Hippocampal formation (tissue), 2 donors: ENCODE measurements around the gene OR10Z1.

Experiments
- DNase-seq, 2 donors: peaks; one replicate each; lab custom pipeline; 2025; lab: John Stamatoyannopoulos, UW

OR10Z1 gene

GRCh38 chr1:158604968-158605367 lies at the start of gene OR10Z1:
Gene OR10Z1 (plus strand): TSS chr1:158605268. CDS start chr1:158606439, 1,171 bp downstream.
- DNase-seq, result no peak

- no peak for DNase-seq
Measured at GRCh38 chr1:158559696-158560095, 45.4 kb upstream of the OR10Z1 start.

- DNase-seq, result no peak
Measured at GRCh38 chr1:158563853-158564252, 41.2 kb upstream of the OR10Z1 start.

- no peak for DNase-seq
Measured at GRCh38 chr1:158564608-158565007, 40.5 kb upstream of the OR10Z1 start.

- DNase-seq, result no peak
Measured at GRCh38 chr1:158570480-158570879, 34.6 kb upstream of the OR10Z1 start, which contains the start of gene OR6P1. Gene OR6P1 (minus strand): TSS chr1:158570580. CDS start chr1:158563604, 6,976 bp downstream.

GRCh38 chr1:158572226-158572625 lies 32.8 kb upstream of the OR10Z1 start:
- DNase-seq, result no peak

GRCh38 chr1:158577561-158577960 lies 27.5 kb upstream of the OR10Z1 start:
- no peak for DNase-seq

GRCh38 chr1:158579733-158580132 lies 25.3 kb upstream of the OR10Z1 start, which contains the start of gene OR10X1:
Gene OR10X1 (minus strand): TSS chr1:158579899. CDS start chr1:158579899, 0 bp downstream.
- DNase-seq, result no peak

- no peak for DNase-seq
Measured at GRCh38 chr1:158583962-158584361, 21.1 kb upstream of the OR10Z1 start.

GRCh38 chr1:158586942-158587341 lies 18.1 kb upstream of the OR10Z1 start:
- DNase-seq, result no peak

GRCh38 chr1:158600735-158601134 lies 4.3 kb upstream of the OR10Z1 start:
- no peak for DNase-seq

- no peak for DNase-seq
Measured at GRCh38 chr1:158607296-158607695, 2.2 kb downstream of the OR10Z1 start.

- DNase-seq, result no peak
Measured at GRCh38 chr1:158611916-158612315, 6.8 kb downstream of the OR10Z1 start.

GRCh38 chr1:158613764-158614163 lies 8.7 kb downstream of the OR10Z1 start:
- DNase-seq, result no peak

- no peak for DNase-seq
Measured at GRCh38 chr1:158638146-158638545, 33.1 kb downstream of the OR10Z1 start.

GRCh38 chr1:158638904-158639303 lies 33.8 kb downstream of the OR10Z1 start:
- no peak for DNase-seq

- no peak for DNase-seq
Measured at GRCh38 chr1:158644449-158644848, 39.4 kb downstream of the OR10Z1 start.

- DNase-seq, result no peak
Measured at GRCh38 chr1:158646465-158646864, 41.4 kb downstream of the OR10Z1 start.

- no peak for DNase-seq
Measured at GRCh38 chr1:158649052-158649451, 44.0 kb downstream of the OR10Z1 start.

GRCh38 chr1:158652721-158653334 lies 47.8 kb downstream of the OR10Z1 start:
- DNase-seq, result no peak

- DNase-seq, result no peak
Measured at GRCh38 chr1:158654086-158654485, 49.0 kb downstream of the OR10Z1 start.

- no peak for DNase-seq
Measured at GRCh38 chr1:158654571-158654970, 49.5 kb downstream of the OR10Z1 start.
